Measurements from ENCODE around the gene HDAC4. TPM values are rescaled to one million over a fixed set of nuclear protein-coding genes. Genes with fewer than 3 reads are reported as not detected.

Gene HDAC4
- total and polyA plus RNA-seq, 2 of the 4 experiments (the other 2 are of a cell fraction) = 4.1 to 7.2 TPM

DNA sequence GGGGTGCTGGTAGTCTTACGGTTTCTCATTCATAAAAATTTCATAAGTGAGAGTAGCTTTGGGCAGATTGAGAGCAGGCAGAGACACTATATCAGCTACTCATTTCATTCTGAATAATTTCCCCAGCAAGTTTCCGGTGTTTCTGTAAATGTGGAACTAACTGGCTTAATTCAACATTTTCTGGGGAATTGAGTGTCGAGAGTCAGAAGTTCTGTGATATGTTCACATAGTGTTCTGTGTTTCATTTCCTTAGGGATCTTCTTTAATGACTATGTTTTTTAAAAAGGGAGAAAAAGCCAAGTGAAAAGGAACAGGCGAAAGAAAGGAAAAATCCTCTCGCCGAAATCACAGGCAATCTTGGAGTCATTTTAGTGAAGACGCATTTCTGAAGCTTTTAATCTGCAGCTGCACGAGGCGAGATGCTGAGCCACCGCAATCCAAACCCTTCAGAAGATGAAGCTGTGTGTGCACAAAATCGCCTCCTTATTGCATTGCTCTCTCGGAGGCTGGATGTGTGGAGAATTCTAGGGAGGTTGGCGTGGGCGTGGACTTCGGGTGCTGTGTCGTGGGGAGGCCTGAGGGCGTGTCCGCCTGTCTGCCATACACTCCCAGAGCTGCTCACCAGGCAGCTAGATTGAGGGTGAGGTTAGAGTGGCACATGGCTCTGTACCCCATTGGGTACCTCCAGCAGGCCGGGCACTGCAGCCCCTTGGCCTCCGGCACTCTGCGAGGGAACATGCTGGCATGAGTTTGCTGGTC is 38.4 kb upstream of the HDAC4 start:
- Histone ChIP-seq H2AFZ (replicated peaks; ENCODE audit: low read length, poor library complexity) (no peak overlapping the region), H3K9ac (ENCODE audit: low read depth, low read length) (no peak overlapping the region), H3K4me2 (ENCODE audit: low read depth, low read length) (no peak overlapping the region), H3K27me3 (ENCODE audit: control insufficient read depth, insufficient read depth, low read length) (peaks cover 25% of the 10 kb centered on the region), H3K18ac (ENCODE audit: low read depth, low read length) (no peak overlapping the region), H2BK20ac (ENCODE audit: low read depth, low read length) (no peak overlapping the region), H3K4ac (ENCODE audit: low read depth, low read length) (no peak overlapping the region), H2BK15ac (ENCODE audit: low read depth, low read length) (no peak overlapping the region), H4K20me1 (ENCODE audit: insufficient read depth, low read length) (no peaks in the 10 kb centered on the region), H3K4me1 (ENCODE audit: control insufficient read depth, insufficient read depth, low read length) (no peaks in the 10 kb centered on the region; the same call in 1 of the 2 replicates), H2BK120ac (ENCODE audit: low read depth, low read length) (no peak overlapping the region), H4K5ac (ENCODE audit: low read depth, low read length) (no peak overlapping the region), H4K8ac (ENCODE audit: low read depth in 2 of 2, low read length in 2 of 2) (no peak overlapping the region), H3K27ac (ENCODE audit: insufficient read depth, low read length) (no peak overlapping the region), H2AK5ac (ENCODE audit: low read depth, low read length) (no peak overlapping the region), H3K23ac (ENCODE audit: low read depth, low read length) (no peak overlapping the region), H3K36me3 (ENCODE audit: control insufficient read depth, insufficient read depth, low read length) (no peaks in the 10 kb centered on the region), H3K14ac (replicated peaks; ENCODE audit: low read depth, low read length) (no peak overlapping the region), H3K9me1 (ENCODE audit: insufficient read depth, low read length) (no peaks in the 10 kb centered on the region), H2BK5ac (ENCODE audit: low read depth, low read length, poor library complexity, severe bottlenecking) (no peak overlapping the region), H2AK9ac (replicated peaks; ENCODE audit: low read depth, low read length, poor library complexity) (no peak overlapping the region), H4K91ac (ENCODE audit: insufficient read depth, low read depth, low read length) (no peak overlapping the region), H3K9me3 (ENCODE audit: control insufficient read depth, insufficient read depth, low read length) (peaks cover 2% of the 10 kb centered on the region; the same call in 1 of the 2 replicates), H3K79me1 (ENCODE audit: low read depth in 1 of 2, low read length in 2 of 2) (no peaks in the 10 kb centered on the region), H3K56ac (ENCODE audit: extremely low read depth, insufficient read depth, low read length) (no peak overlapping the region), H3K4me3 (ENCODE audit: insufficient read depth, low read depth, low read length) (no peak overlapping the region)
- WGBS, 2 experiments (ENCODE audit: extremely low coverage in 2 of 2, insufficient read length in 1 of 2) = 93% methylated on average over 5 of the region's 21 CpGs; no CpG with 5 or more reads in 1 of the 2 experiments
- POLR2A ChIA-PET (ENCODE audit: unreplicated experiment) = no interaction called here
- intact Hi-C loops (cut with micrococcal nuclease) (no loop called here), in situ Hi-C loops (cut with MboI; ENCODE audit: low sequenced_read_pairs) (no loop called here), dilution Hi-C loops (cut with HindIII; ENCODE audit: low sequenced_read_pairs, unreplicated experiment) (no loop called here)
- CTCF ChIA-PET = no interaction called here
- BruUV-seq (replicated peaks) = no TSS peak
- DNase-seq (no peak), ATAC-seq (ENCODE audit: low read depth) (no peak)
- TF ChIP-seq, protein P1, sequence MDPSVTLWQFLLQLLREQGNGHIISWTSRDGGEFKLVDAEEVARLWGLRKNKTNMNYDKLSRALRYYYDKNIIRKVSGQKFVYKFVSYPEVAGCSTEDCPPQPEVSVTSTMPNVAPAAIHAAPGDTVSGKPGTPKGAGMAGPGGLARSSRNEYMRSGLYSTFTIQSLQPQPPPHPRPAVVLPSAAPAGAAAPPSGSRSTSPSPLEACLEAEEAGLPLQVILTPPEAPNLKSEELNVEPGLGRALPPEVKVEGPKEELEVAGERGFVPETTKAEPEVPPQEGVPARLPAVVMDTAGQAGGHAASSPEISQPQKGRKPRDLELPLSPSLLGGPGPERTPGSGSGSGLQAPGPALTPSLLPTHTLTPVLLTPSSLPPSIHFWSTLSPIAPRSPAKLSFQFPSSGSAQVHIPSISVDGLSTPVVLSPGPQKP (IDR thresholded peaks at IDR 0.05; ENCODE audit: borderline replicate concordance, low read depth, low read length) = no peak
- no peak for TF ChIP-seq MXI1 (IDR thresholded peaks at IDR 0.05; ENCODE audit: borderline replicate concordance, low read depth, low read length)
- TF ChIP-seq NFE2L2 (IDR thresholded peaks at IDR 0.05; ENCODE audit: low read depth, low read length) = no peak
- TF ChIP-seq BHLHE40 (IDR thresholded peaks at IDR 0.05; ENCODE audit: low read depth, low read length) = no peak

Measured in IMR-90 (cell line).